ENCODE data around the gene MND1.

DNA sequence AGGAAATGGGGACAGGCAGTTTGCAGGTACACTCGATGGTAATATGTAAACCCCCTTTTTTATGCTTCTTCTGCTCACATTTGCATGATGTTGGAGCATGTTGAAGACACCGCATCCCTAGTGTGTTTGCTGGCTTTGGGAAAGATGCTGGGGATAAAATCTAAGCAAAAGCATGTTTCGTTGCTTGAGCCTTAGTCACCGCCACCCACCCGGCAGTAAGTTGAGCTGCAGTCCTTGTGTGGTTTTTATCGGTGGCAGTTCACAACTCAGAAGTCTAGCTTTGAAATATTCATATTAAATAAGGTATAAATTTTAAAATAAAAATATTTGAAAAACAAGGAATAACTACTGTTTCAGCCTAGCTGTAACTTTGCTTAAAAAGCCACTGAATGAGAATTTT lies 21.7 kb upstream of the MND1 start:
- TF ChIP-seq CTCF (IDR thresholded peaks at IDR 0.05; ENCODE audit: extremely low read depth in 1 of 2, insufficient read depth in 1 of 2, low read depth in 1 of 2, low read length in 2 of 2) (no peak), POLR2A (IDR thresholded peaks at IDR 0.05; ENCODE audit: low read depth, low read length) (no peak), EZH2 (IDR thresholded peaks at IDR 0.05; ENCODE audit: borderline replicate concordance, low read depth, low read length, severe bottlenecking) (no peak), POLR2AphosphoS5 (IDR thresholded peaks at IDR 0.05; ENCODE audit: insufficient read depth, low read depth, low read length) (no peak), MAX (IDR thresholded peaks at IDR 0.05; ENCODE audit: insufficient read depth, insufficient read length) (no peak), JUN (IDR thresholded peaks at IDR 0.05; ENCODE audit: borderline replicate concordance, insufficient read depth, insufficient read length, low read depth) (no peak), MYC (IDR thresholded peaks at IDR 0.05; ENCODE audit: low read depth, low read length) (no peak)

All from endothelial cell of umbilical vein (primary cell).